ENCODE results near the gene SMIM10L2A.

DNA sequence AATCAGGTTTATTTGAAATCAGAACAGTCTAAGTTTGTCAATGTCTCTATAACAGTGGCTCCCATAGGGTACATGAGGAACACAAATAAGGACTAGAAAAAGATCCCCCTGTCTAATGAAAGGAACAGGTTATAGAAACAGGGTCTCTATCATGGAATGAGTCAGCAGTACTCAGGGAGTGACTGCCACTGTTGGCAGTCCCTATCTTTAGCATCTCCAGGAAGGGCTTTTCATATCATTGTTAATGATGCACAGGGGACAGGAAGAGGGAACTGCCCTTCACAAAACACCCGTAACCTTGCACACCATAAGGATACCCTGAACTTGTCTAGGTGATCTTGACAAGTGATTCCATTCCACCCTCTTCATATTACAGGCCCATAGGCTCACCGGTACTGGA, 38.5 kb upstream of the SMIM10L2A start:
- TF ChIP-seq, protein P1, sequence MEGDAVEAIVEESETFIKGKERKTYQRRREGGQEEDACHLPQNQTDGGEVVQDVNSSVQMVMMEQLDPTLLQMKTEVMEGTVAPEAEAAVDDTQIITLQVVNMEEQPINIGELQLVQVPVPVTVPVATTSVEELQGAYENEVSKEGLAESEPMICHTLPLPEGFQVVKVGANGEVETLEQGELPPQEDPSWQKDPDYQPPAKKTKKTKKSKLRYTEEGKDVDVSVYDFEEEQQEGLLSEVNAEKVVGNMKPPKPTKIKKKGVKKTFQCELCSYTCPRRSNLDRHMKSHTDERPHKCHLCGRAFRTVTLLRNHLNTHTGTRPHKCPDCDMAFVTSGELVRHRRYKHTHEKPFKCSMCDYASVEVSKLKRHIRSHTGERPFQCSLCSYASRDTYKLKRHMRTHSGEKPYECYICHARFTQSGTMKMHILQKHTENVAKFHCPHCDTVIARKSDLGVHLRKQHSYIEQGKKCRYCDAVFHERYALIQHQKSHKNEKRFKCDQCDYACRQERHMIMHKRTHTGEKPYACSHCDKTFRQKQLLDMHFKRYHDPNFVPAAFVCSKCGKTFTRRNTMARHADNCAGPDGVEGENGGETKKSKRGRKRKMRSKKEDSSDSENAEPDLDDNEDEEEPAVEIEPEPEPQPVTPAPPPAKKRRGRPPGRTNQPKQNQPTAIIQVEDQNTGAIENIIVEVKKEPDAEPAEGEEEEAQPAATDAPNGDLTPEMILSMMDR (conservative IDR thresholded peaks at IDR 0.05; ENCODE audit: low read depth in 2 of 2), result no peak
- TF ChIP-seq EZH2 (IDR thresholded peaks at IDR 0.05; ENCODE audit: low read depth, unreplicated experiment) (no peak), ZNF114 (CRISPR knock-in tag; IDR thresholded peaks at IDR 0.05) (no peak), JUNB (IDR thresholded peaks at IDR 0.05; ENCODE audit: unreplicated experiment) (no peak)
- TF ChIP-seq, protein P2, sequence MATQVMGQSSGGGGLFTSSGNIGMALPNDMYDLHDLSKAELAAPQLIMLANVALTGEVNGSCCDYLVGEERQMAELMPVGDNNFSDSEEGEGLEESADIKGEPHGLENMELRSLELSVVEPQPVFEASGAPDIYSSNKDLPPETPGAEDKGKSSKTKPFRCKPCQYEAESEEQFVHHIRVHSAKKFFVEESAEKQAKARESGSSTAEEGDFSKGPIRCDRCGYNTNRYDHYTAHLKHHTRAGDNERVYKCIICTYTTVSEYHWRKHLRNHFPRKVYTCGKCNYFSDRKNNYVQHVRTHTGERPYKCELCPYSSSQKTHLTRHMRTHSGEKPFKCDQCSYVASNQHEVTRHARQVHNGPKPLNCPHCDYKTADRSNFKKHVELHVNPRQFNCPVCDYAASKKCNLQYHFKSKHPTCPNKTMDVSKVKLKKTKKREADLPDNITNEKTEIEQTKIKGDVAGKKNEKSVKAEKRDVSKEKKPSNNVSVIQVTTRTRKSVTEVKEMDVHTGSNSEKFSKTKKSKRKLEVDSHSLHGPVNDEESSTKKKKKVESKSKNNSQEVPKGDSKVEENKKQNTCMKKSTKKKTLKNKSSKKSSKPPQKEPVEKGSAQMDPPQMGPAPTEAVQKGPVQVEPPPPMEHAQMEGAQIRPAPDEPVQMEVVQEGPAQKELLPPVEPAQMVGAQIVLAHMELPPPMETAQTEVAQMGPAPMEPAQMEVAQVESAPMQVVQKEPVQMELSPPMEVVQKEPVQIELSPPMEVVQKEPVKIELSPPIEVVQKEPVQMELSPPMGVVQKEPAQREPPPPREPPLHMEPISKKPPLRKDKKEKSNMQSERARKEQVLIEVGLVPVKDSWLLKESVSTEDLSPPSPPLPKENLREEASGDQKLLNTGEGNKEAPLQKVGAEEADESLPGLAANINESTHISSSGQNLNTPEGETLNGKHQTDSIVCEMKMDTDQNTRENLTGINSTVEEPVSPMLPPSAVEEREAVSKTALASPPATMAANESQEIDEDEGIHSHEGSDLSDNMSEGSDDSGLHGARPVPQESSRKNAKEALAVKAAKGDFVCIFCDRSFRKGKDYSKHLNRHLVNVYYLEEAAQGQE (IDR thresholded peaks at IDR 0.05; ENCODE audit: unreplicated experiment), result no peak

Measured in GM23338 (cell line).